Type B pancreatic cell (in vitro differentiated cells): ENCODE results near the gene ZBTB20. TPM values are rescaled to one million over a fixed set of nuclear protein-coding genes. Genes with fewer than 3 reads are reported as not detected.

Experiments used
- DNase-seq: peaks from one replicate; pipeline ENCODE4 v3.0.0; 2021; ENCODE audit warnings: mixed read lengths; ENCODE audit not compliant: unreplicated experiment; ENCODE audit errors: extremely low spot score
- H3K27ac Mint-ChIP-seq: 2 replicates; pipeline ENCODE4 v1.8.0; 2021; ENCODE audit warnings: mild to moderate bottlenecking, mixed read lengths
- H3K27me3 Mint-ChIP-seq: 2 replicates; pipeline ENCODE4 v1.8.0; 2021; ENCODE audit warnings: mixed read lengths
- H3K36me3 Mint-ChIP-seq: 2 replicates; pipeline ENCODE4 v1.8.0; 2021; ENCODE audit warnings: mixed read lengths
- H3K4me1 Mint-ChIP-seq: one replicate; pipeline ENCODE4 v1.8.0; 2021; ENCODE audit warnings: mixed read lengths; ENCODE audit not compliant: unreplicated experiment
- H3K4me3 Mint-ChIP-seq: 2 replicates; pipeline ENCODE4 v1.8.0; 2021; ENCODE audit warnings: mild to moderate bottlenecking, mixed read lengths
- H3K9me3 Mint-ChIP-seq: 2 replicates; pipeline ENCODE4 v1.8.0; 2021; ENCODE audit warnings: mixed read lengths
- CTCF ChIP-seq: fragments of 200-600 bp; sonication (generic); conservative IDR thresholded peaks from 2 replicates; pipeline ENCODE4 v1.5.0; 2021; ENCODE audit warnings: antibody characterized with exemption, mild to moderate bottlenecking
- total RNA-seq: library from RNA; stranded (reverse); gene quantifications from 2 replicates; pipeline ENCODE4 v1.2.1, GENCODE V29; 2021; ENCODE audit warnings: low replicate concordance

ZBTB20 gene
- total RNA-seq, 1 donor from 2014 or later: 14.4 TPM

- Mint-ChIP-seq H3K27ac (no peak overlapping the region), H3K4me1 (no peaks in the 10 kb centered on the region), H3K36me3 (no peaks in the 10 kb centered on the region), H3K27me3 (no peaks in the 10 kb centered on the region), H3K4me3 (no peak overlapping the region), H3K9me3 (no peaks in the 10 kb centered on the region)
- TF ChIP-seq CTCF: no peak
- no peak for DNase-seq
Observed at GRCh38 chr3:114370537-114371174, 776.4 kb downstream of the ZBTB20 start.

- TF ChIP-seq CTCF: no peak
- no peaks in the 10 kb centered on the region for H3K36me3 Mint-ChIP-seq
- no peak overlapping the region for H3K27ac Mint-ChIP-seq
Observed at GRCh38 chr3:114365909-114366308, 781.2 kb downstream of the ZBTB20 start.

GRCh38 chr3:114364806-114365654, 782.1 kb downstream of the ZBTB20 start:
- TF ChIP-seq CTCF: no peak
- Mint-ChIP-seq H3K4me1 (peaks cover 17% of the 10 kb centered on the region), H3K4me3 (no peak overlapping the region), H3K9me3 (no peaks in the 10 kb centered on the region), H3K36me3 (no peaks in the 10 kb centered on the region), H3K27ac (no peak overlapping the region), H3K27me3 (no peaks in the 10 kb centered on the region)
- no peak for DNase-seq

More at GRCh38 chr3:114365909-114366308, 781.2 kb downstream of the ZBTB20 start:
- H3K4me1 Mint-ChIP-seq: peaks cover 17% of the 10 kb centered on the region
- DNase-seq: no peak
- H3K27me3 Mint-ChIP-seq: no peaks in the 10 kb centered on the region
- H3K4me3 Mint-ChIP-seq: no peak overlapping the region
- H3K9me3 Mint-ChIP-seq: no peaks in the 10 kb centered on the region

- no peak overlapping the region for H3K27ac Mint-ChIP-seq
- TF ChIP-seq CTCF: no peak
- H3K27me3 Mint-ChIP-seq: no peaks in the 10 kb centered on the region
- no peak overlapping the region for H3K4me3 Mint-ChIP-seq
- H3K36me3 Mint-ChIP-seq: no peaks in the 10 kb centered on the region
- H3K4me1 Mint-ChIP-seq: peaks cover 17% of the 10 kb centered on the region
- DNase-seq: no peak
- no peaks in the 10 kb centered on the region for H3K9me3 Mint-ChIP-seq
Observed at GRCh38 chr3:114363554-114364202, 783.4 kb downstream of the ZBTB20 start.

GRCh38 chr3:114362815-114363214, 784.3 kb downstream of the ZBTB20 start:
- Mint-ChIP-seq H3K4me3 (no peak overlapping the region), H3K9me3 (no peaks in the 10 kb centered on the region), H3K4me1 (peaks cover 17% of the 10 kb centered on the region), H3K36me3 (no peaks in the 10 kb centered on the region), H3K27ac (no peak overlapping the region), H3K27me3 (no peaks in the 10 kb centered on the region)
- DNase-seq: no peak
- TF ChIP-seq CTCF: peak; percentile 70
